ENCODE data around the gene EIF4E1B.

DNA sequence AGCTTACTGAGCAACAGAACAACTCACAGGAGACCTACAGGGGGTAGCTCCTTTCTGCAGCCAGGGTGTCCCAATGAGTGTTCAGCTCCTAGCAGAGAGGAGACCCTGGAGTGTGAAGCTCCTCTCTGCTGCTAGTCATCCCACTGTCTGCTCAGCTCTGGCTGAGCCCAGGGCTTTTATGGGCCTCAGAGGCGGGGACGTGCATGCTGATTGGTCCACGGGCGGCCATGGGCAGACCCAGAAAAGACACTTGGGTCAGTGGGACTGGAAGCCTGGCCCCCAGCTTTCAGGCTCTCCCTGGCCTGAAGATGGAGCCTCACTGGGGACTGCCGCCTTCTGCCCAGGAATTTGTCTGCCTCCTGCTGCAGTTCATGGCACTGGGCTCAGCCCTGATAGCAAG lies 57.4 kb downstream of the EIF4E1B start:
- no peak for TF ChIP-seq ELF4 (IDR thresholded peaks at IDR 0.05)
- TF ChIP-seq FOXM1 (IDR thresholded peaks at IDR 0.05; ENCODE audit: borderline replicate concordance) = no peak
- TF ChIP-seq SP1 (IDR thresholded peaks at IDR 0.05) = no peak
- no peak for TF ChIP-seq FOXK2 (IDR thresholded peaks at IDR 0.05)
- TF ChIP-seq LEF1 (IDR thresholded peaks at IDR 0.05; ENCODE audit: borderline replicate concordance) = no peak
- no peak for TF ChIP-seq HDGF (IDR thresholded peaks at IDR 0.05; ENCODE audit: borderline replicate concordance)
- TF ChIP-seq, protein P1, sequence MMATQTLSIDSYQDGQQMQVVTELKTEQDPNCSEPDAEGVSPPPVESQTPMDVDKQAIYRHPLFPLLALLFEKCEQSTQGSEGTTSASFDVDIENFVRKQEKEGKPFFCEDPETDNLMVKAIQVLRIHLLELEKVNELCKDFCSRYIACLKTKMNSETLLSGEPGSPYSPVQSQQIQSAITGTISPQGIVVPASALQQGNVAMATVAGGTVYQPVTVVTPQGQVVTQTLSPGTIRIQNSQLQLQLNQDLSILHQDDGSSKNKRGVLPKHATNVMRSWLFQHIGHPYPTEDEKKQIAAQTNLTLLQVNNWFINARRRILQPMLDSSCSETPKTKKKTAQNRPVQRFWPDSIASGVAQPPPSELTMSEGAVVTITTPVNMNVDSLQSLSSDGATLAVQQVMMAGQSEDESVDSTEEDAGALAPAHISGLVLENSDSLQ (IDR thresholded peaks at IDR 0.05) = no peak
- TF ChIP-seq BHLHE40 (IDR thresholded peaks at IDR 0.05; ENCODE audit: borderline replicate concordance) = no peak
- TF ChIP-seq CTBP1 (IDR thresholded peaks at IDR 0.05; ENCODE audit: borderline replicate concordance) = no peak
- no peak for TF ChIP-seq TARDBP (IDR thresholded peaks at IDR 0.05)

Measured in HEK293T (cell line).